ENCODE data around the gene GAB2. TPM values are rescaled to one million over a fixed set of nuclear protein-coding genes. Genes with fewer than 3 reads are reported as not detected.
A peak's percentile ranks its signal among the peaks of the same experiment; 100 is the strongest.

GAB2 gene
- total and polyA plus RNA-seq, 2 of the 13 experiments (the other 11 are each of a cell fraction or from before 2014, with no cell fraction given): 4.1 to 8.6 TPM

GRCh38 chr11:78290293-78291176 lies 127.1 kb downstream of the GAB2 start (continued):
- peak; percentile 97 for TF ChIP-seq RERE (CRISPR knock-in tag; IDR thresholded peaks at IDR 0.05; ENCODE audit: low read depth)
- TF ChIP-seq FOXP1 (IDR thresholded peaks at IDR 0.05): peak; percentile 86
- peak; percentile 99 for TF ChIP-seq FOXP1 (CRISPR knock-in tag; IDR thresholded peaks at IDR 0.05)
- TF ChIP-seq ZNF232 (CRISPR knock-in tag; IDR thresholded peaks at IDR 0.05; ENCODE audit: borderline replicate concordance): no peak
- peak; percentile 100 for TF ChIP-seq CEBPG (CRISPR knock-in tag; IDR thresholded peaks at IDR 0.05)
- TF ChIP-seq ZNF672 (CRISPR knock-in tag; IDR thresholded peaks at IDR 0.05): no peak
- no peak for TF ChIP-seq ZNF619 (CRISPR knock-in tag; IDR thresholded peaks at IDR 0.05)
- no peak for TF ChIP-seq FOXO4 (CRISPR knock-in tag; conservative IDR thresholded peaks at IDR 0.05)
- TF ChIP-seq ZMYM2 (CRISPR knock-in tag; IDR thresholded peaks at IDR 0.05): peak; percentile 77
- no peak for TF ChIP-seq DZIP1 (CRISPR knock-in tag; IDR thresholded peaks at IDR 0.05)
- TF ChIP-seq NFIC (IDR thresholded peaks at IDR 0.05; ENCODE audit: low read length): peak; percentile 85
- TF ChIP-seq SNRNP70 (IDR thresholded peaks at IDR 0.05; ENCODE audit: low read depth, low read length): no peak
- TF ChIP-seq HNRNPLL (IDR thresholded peaks at IDR 0.05; ENCODE audit: low read depth, low read length, poor library complexity, severe bottlenecking): no peak
- TF ChIP-seq DNMT3B (CRISPR knock-in tag; conservative IDR thresholded peaks at IDR 0.05): peak; percentile 87; the same call in 1 of the 2 replicates
- TF ChIP-seq POLR2G (IDR thresholded peaks at IDR 0.05; ENCODE audit: low read depth, low read length): peak; percentile 43; the same call in 1 of the 2 replicates
- TF ChIP-seq SP5 (CRISPR knock-in tag; IDR thresholded peaks at IDR 0.05; ENCODE audit: borderline replicate concordance, low read depth): peak; percentile 98
- TF ChIP-seq ZNF574 (CRISPR knock-in tag; IDR thresholded peaks at IDR 0.05): peak; percentile 70
